BE2C (cell line): Measurements from ENCODE around the gene SEMA4D.

Experiments used
- DNase-seq: peaks from one replicate; pipeline ENCODE4 v3.0.0-alpha.2; 2020
- H3K27me3 ChIP-seq: fragments of 250-450 bp; sonication (Bioruptor Pico); 2 replicates; pipeline ENCODE4 v1.5.1; 2020; ENCODE audit warnings: mild to moderate bottlenecking
- H3K36me3 ChIP-seq: fragments of 250-450 bp; sonication (Bioruptor Pico); 2 replicates; pipeline ENCODE4 v1.5.1; 2020; ENCODE audit warnings: mild to moderate bottlenecking
- H3K4me1 ChIP-seq: fragments of 250-450 bp; sonication (Bioruptor Pico); 2 replicates; pipeline ENCODE4 v1.5.1; 2020
- H3K4me3 ChIP-seq: 2 replicates; pipeline ENCODE4 v1.5.1; 2011; ENCODE audit warnings: low read depth, low read length
- H3K9me3 ChIP-seq: fragments of 250-450 bp; sonication (Bioruptor Pico); 2 replicates; pipeline ENCODE4 v1.5.1; 2020
- CTCF ChIP-seq: IDR thresholded peaks from 2 replicates; pipeline ENCODE4 v1.5.1; 2012; ENCODE audit warnings: mild to moderate bottlenecking, low read depth, low read length

The SEMA4D gene

GRCh38 chr9:89368978-89369377, 128.9 kb downstream of the SEMA4D start:
- no peaks in the 10 kb centered on the region for H3K36me3 ChIP-seq
- no peaks in the 10 kb centered on the region for H3K4me1 ChIP-seq
- DNase-seq = no peak
- no peak overlapping the region for H3K4me3 ChIP-seq
- H3K9me3 ChIP-seq = no peaks in the 10 kb centered on the region
- no peaks in the 10 kb centered on the region for H3K27me3 ChIP-seq
- no peak for TF ChIP-seq CTCF

- no peak for TF ChIP-seq CTCF
- Histone ChIP-seq H3K27me3 (no peaks in the 10 kb centered on the region), H3K4me3 (no peak overlapping the region), H3K4me1 (no peaks in the 10 kb centered on the region), H3K36me3 (no peaks in the 10 kb centered on the region), H3K9me3 (no peaks in the 10 kb centered on the region)
- DNase-seq = no peak
Measured at GRCh38 chr9:89368550-89368949, 129.4 kb downstream of the SEMA4D start.

GRCh38 chr9:89367726-89368437, 130.0 kb downstream of the SEMA4D start:
- no peak for DNase-seq
- Histone ChIP-seq H3K27me3 (no peaks in the 10 kb centered on the region), H3K36me3 (no peaks in the 10 kb centered on the region), H3K4me3 (no peak overlapping the region), H3K9me3 (no peaks in the 10 kb centered on the region), H3K4me1 (no peaks in the 10 kb centered on the region)
- TF ChIP-seq CTCF = no peak

DNA sequence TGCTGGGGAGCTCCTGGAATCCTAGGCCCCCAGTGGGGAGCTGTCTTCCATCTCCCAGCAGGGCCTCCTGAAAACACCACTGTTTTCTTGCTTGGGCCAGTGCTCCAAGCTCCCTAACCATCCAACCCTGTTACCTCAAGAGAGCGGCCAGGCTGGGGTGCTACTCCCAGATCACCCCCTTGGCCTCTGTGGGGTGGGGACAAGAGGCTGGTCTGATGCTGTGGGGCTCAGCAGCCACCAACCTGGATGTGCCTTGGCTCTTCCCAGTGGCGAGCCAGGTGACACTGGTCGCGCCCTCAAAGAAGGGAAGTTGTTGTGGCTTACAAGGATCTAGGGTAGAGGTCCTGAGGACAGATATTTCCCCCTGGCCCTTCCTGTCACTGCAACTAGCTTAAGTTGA, 130.6 kb downstream of the SEMA4D start:
- no peaks in the 10 kb centered on the region for H3K9me3 ChIP-seq
- H3K4me3 ChIP-seq = no peak overlapping the region
- TF ChIP-seq CTCF = no peak
- no peaks in the 10 kb centered on the region for H3K36me3 ChIP-seq
- no peak for DNase-seq
- no peaks in the 10 kb centered on the region for H3K27me3 ChIP-seq
- H3K4me1 ChIP-seq = no peaks in the 10 kb centered on the region

DNA sequence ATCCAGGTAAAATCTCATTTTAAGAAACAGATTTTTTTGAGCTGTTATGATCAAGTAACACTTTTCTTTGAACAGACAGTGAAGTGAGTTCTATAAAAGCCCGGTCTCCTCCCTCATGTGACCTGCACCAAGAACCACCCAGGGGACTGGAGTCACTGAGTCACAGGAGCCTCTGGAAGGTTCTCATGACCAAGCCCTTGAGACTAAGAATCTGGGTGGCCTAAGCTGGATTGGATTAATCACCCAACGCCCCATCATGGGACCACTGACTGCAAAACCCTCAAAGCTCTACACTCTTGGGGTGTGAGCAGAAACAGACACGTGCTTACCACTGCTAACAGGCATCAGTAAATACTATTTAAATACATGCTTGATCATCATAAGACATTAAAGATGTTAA, 131.2 kb downstream of the SEMA4D start:
- H3K4me1 ChIP-seq = no peaks in the 10 kb centered on the region

More for the DNA sequence above, 131.2 kb downstream of the SEMA4D start:
- Histone ChIP-seq H3K4me3 (no peak overlapping the region), H3K36me3 (peaks cover 5% of the 10 kb centered on the region), H3K9me3 (no peaks in the 10 kb centered on the region), H3K27me3 (no peaks in the 10 kb centered on the region)
- DNase-seq = no peak
- no peak for TF ChIP-seq CTCF
